GM23338 (cell line): ENCODE measurements around the gene DPP10. TPM values are rescaled to one million over a fixed set of nuclear protein-coding genes. Genes with fewer than 3 reads are reported as not detected.

Source experiments
- ATAC-seq: fragments of 200-7000 bp; cut with Tn5 transposase; 3 replicates; pipeline ENCODE4 v1.9.1; 2020
- DNase-seq: peaks from one replicate; pipeline ENCODE4 v3.0.0-alpha.2; 2015; ENCODE audit warnings: low spot score
- H2AFZ ChIP-seq: fragments of 200-600 bp; sonication (generic); 2 replicates; pipeline ENCODE4 v1.8.0; 2016; ENCODE audit warnings: antibody characterized with exemption, mild to moderate bottlenecking, moderate library complexity
- H3F3A ChIP-seq: fragments of 200-600 bp; sonication (generic); replicated peaks from 2 replicates; pipeline ENCODE4 v1.8.0; 2017; ENCODE audit warnings: antibody characterized with exemption, mixed run types, low read depth
- H3K27ac ChIP-seq: fragments of 200-600 bp; sonication (generic); 2 replicates; pipeline ENCODE4 v1.6.1; 2016; ENCODE audit warnings: low read depth
- H3K27me3 ChIP-seq: fragments of 200-600 bp; sonication (generic); 2 replicates; pipeline ENCODE4 v1.8.0; 2016; ENCODE audit warnings: mild to moderate bottlenecking, mixed run types, moderate library complexity; ENCODE audit not compliant: insufficient read depth
- H3K36me3 ChIP-seq: fragments of 200-600 bp; sonication (generic); 2 replicates; pipeline ENCODE4 v1.8.0; 2016; ENCODE audit warnings: mild to moderate bottlenecking; ENCODE audit not compliant: insufficient read depth
- H3K4me1 ChIP-seq: fragments of 200-600 bp; sonication (generic); 2 replicates; pipeline ENCODE4 v1.8.0; 2016; ENCODE audit warnings: mild to moderate bottlenecking, moderate library complexity; ENCODE audit not compliant: insufficient read depth
- H3K4me2 ChIP-seq: fragments of 200-600 bp; sonication (generic); 2 replicates; pipeline ENCODE4 v1.7.1; 2017; ENCODE audit warnings: mixed run types
- H3K4me3 ChIP-seq: fragments of 200-600 bp; sonication (generic); 2 replicates; pipeline ENCODE4 v1.6.1; 2016; ENCODE audit warnings: mixed run types
- H3K79me2 ChIP-seq: fragments of 200-600 bp; sonication (generic); replicated peaks from 2 replicates; pipeline ENCODE4 v1.8.0; 2017; ENCODE audit warnings: mild to moderate bottlenecking; ENCODE audit not compliant: insufficient read depth
- H3K9me2 ChIP-seq: fragments of 200-600 bp; sonication (generic); 2 replicates; pipeline ENCODE4 v1.8.0; 2017; ENCODE audit not compliant: insufficient read depth
- H4K20me1 ChIP-seq: fragments of 200-600 bp; sonication (generic); replicated peaks from 2 replicates; pipeline ENCODE4 v1.8.0; 2017; ENCODE audit warnings: mild to moderate bottlenecking; ENCODE audit not compliant: insufficient read depth
- H3K27ac Mint-ChIP-seq: 2 replicates; pipeline ENCODE4 v1.8.0; 2020; ENCODE audit warnings: inconsistent platforms, mild to moderate bottlenecking, moderate library complexity, mixed read lengths
- H3K27me3 Mint-ChIP-seq: 3 replicates; pipeline ENCODE4 v1.8.0; 2022; ENCODE audit warnings: low read depth, mild to moderate bottlenecking, moderate library complexity, mixed read lengths, inconsistent platforms; ENCODE audit not compliant: insufficient read depth, poor library complexity
- H3K36me3 Mint-ChIP-seq: 3 replicates; pipeline ENCODE4 v1.8.0; 2021; ENCODE audit warnings: low read depth, mild to moderate bottlenecking, inconsistent platforms, moderate library complexity, mixed read lengths
- H3K4me1 Mint-ChIP-seq: 3 replicates; pipeline ENCODE4 v1.8.0; 2020; ENCODE audit warnings: mild to moderate bottlenecking, inconsistent platforms, mixed read lengths
- H3K4me3 Mint-ChIP-seq: 3 replicates; pipeline ENCODE4 v1.8.0; 2021; ENCODE audit warnings: moderate library complexity, mild to moderate bottlenecking, inconsistent platforms, mixed read lengths
- H3K9me3 Mint-ChIP-seq: 3 replicates; pipeline ENCODE4 v1.8.0; 2020; ENCODE audit warnings: moderate library complexity, mild to moderate bottlenecking, inconsistent platforms, mixed read lengths
- CTCF ChIP-seq, 2 experiments: fragments of 200-600 bp in 1 of 2; sonication (generic) in 1 of 2; conservative IDR thresholded peaks; 2 replicates each; pipeline versions ENCODE4 v1.5.1 to v1.6.1; 2016 to 2017; ENCODE audit warnings: antibody characterized with exemption in 2 of 2, low read depth in 2 of 2, mild to moderate bottlenecking in 2 of 2, moderate library complexity in 1 of 2
- EZH2 ChIP-seq: fragments of 200-600 bp; sonication (generic); IDR thresholded peaks from one replicate; pipeline ENCODE4 v1.8.0; 2017; ENCODE audit warnings: antibody characterized with exemption, mild to moderate bottlenecking, low read depth; ENCODE audit not compliant: unreplicated experiment
- EZH2phosphoT487 ChIP-seq: fragments of 200-600 bp; sonication (generic); IDR thresholded peaks from one replicate; pipeline ENCODE4 v1.8.1; 2018; ENCODE audit warnings: antibody characterized with exemption; ENCODE audit not compliant: unreplicated experiment
- POLR2AphosphoS5 ChIP-seq: IDR thresholded peaks from 2 replicates; pipeline ENCODE4 v1.6.1; 2016; ENCODE audit warnings: antibody characterized with exemption, low read depth
- REST ChIP-seq: IDR thresholded peaks from one replicate; pipeline ENCODE4 v1.6.1; 2018; ENCODE audit warnings: antibody characterized with exemption; ENCODE audit not compliant: unreplicated experiment
- STAT1 ChIP-seq: IDR thresholded peaks from one replicate; pipeline ENCODE4 v1.6.1; 2016; ENCODE audit warnings: antibody characterized with exemption; ENCODE audit not compliant: unreplicated experiment
- ZNF331 ChIP-seq: fragments of 250-450 bp; sonication (Bioruptor Pico); IDR thresholded peaks from 2 replicates; pipeline ENCODE4 v1.5.0; 2020; ENCODE audit warnings: low read depth, mild to moderate bottlenecking, moderate library complexity
- polyA plus RNA-seq: library from polyadenylated mRNA; unstranded; fragments of >200 nt; fragmentation: Nextera tagmentation; extraction: Ambion mirVana; gene quantifications from 2 replicates; pipeline ENCODE4 v1.2.1, GENCODE V29; 2016
- total RNA-seq: library from RNA; depleted of rRNA; stranded (reverse); fragments of >200 nt; shearing (Covaris generic); gene quantifications from 2 replicates; pipeline ENCODE4 v1.2.3, GENCODE V29; 2014

Gene DPP10
- total and polyA plus RNA-seq, 2 experiments from 2014 or later, result 3.6 to 14.8 TPM

- no peak for TF ChIP-seq REST
- TF ChIP-seq EZH2phosphoT487, result no peak
- TF ChIP-seq CTCF (conservative IDR thresholded peaks at IDR 0.05; ENCODE audit: low read depth in 2 of 2), result no peak
- no peak for TF ChIP-seq ZNF331 (CRISPR knock-in tag)
- TF ChIP-seq STAT1, result no peak
Measured at GRCh38 chr2:114659880-114660279, 217.4 kb downstream of the DPP10 start (continued).

GRCh38 chr2:114661971-114662939 lies 219.8 kb downstream of the DPP10 start:
- H3K27ac Mint-ChIP-seq, result no peak overlapping the region
- peak; percentile 64 for DNase-seq

More at GRCh38 chr2:114661971-114662939, 219.8 kb downstream of the DPP10 start:
- H3K4me1 Mint-ChIP-seq, result peaks cover 4% of the 10 kb centered on the region; the same call in 2 of the 3 replicates
- Histone ChIP-seq H3K27me3 (no peaks in the 10 kb centered on the region; the same call in 1 of the 2 replicates), H3K4me2 (peak overlapping the region; percentile 73), H2AFZ (peak overlapping the region; percentile 92), H3K79me2 (no peaks in the 10 kb centered on the region), H3K36me3 (no peaks in the 10 kb centered on the region), H3K4me1 (no peaks in the 10 kb centered on the region), H3K4me3 (peak overlapping the region; percentile 58), H3K9me2 (no peaks in the 10 kb centered on the region), H3F3A (no peaks in the 10 kb centered on the region), H3K27ac (no peak overlapping the region), H4K20me1 (no peaks in the 10 kb centered on the region)
- TF ChIP-seq POLR2AphosphoS5, result peak; percentile 43
- TF ChIP-seq EZH2, result no peak
- TF ChIP-seq ZNF331 (CRISPR knock-in tag), result no peak
- no peaks in the 10 kb centered on the region for H3K36me3 Mint-ChIP-seq
- H3K4me3 Mint-ChIP-seq, result peak overlapping the region; percentile 81
- peak; percentile 97 for ATAC-seq
- H3K9me3 Mint-ChIP-seq, result no peaks in the 10 kb centered on the region; the same call in none of the 3 replicates
- H3K27me3 Mint-ChIP-seq, result peaks cover 3% of the 10 kb centered on the region
